SK-N-DZ (cell line): ENCODE measurements around the gene ZNF202. TPM values are rescaled to one million over a fixed set of nuclear protein-coding genes. Genes with fewer than 3 reads are reported as not detected.
"Not testable (repeated sequence)": the region's sequence is repeated elsewhere in the genome, so short reads cannot be mapped to it uniquely, and the experiment has no call there.

Source experiments
- DNase-seq: peaks from one replicate; pipeline ENCODE4 v3.0.0-alpha.2; 2015; ENCODE audit warnings: low spot score
- polyA plus RNA-seq, 2 experiments: library from polyadenylated mRNA; depleted of rRNA; stranded (reverse); fragments of >200 nt; gene quantifications; 2 replicates each; pipeline ENCODE4 v1.2.3, GENCODE V29; 2014

ZNF202 gene
- polyA plus RNA-seq (2014; cell fraction: cytosol; rRNA removed) = 12.0 and 13.5 TPM in 2 replicates
- polyA plus RNA-seq (2014; cell fraction: nucleus; rRNA removed) = 30.6 and 33.9 TPM in 2 replicates

DNA sequence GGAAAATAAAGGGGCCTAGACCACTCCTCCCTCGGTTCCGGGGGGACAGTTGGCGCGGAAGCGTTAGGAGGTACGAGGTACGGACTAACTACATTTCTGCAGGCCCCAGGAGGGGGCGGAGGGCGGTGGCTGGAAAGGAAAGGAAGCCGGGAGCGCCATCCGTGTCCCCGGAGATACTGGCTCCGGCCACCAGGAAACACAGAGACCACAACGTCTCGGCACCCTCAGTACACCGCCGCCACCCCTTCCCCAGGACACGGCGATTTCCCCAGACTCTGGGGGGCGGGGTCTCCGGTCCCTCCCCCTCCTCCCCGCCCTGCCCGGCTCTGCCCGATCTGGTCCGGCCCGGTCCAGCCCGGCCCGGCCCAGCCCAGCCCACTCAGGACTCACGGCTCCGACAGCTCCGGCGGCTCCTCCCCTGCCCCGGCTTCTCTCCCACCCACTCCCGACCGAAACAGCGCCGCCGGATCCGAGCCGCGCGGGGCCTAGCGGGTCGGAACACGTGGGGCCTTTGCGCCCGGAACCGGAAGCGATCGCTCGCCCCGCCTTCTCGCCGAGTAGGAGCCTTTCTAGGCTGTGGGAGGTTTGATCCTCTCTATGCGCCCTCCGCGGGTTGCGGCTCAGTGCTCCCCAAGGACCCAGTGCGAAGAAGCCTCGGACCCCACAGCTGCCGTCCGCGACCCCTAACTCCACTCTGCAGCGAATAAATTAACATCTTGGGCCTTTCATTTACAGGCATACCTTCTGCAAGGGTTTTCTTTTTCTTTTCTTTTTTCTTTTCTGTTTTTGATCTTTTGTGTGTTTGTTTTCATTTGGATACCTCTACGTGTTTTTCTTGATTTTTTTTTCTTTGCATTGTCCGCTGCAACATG, at the start of gene ZNF202:
ZNF202 (minus strand) TSS at position 502 of the 872 bp plus-strand sequence. CDS start 10,772 bp downstream, outside the sequence.
- peak; percentile 85 for DNase-seq

DNA sequence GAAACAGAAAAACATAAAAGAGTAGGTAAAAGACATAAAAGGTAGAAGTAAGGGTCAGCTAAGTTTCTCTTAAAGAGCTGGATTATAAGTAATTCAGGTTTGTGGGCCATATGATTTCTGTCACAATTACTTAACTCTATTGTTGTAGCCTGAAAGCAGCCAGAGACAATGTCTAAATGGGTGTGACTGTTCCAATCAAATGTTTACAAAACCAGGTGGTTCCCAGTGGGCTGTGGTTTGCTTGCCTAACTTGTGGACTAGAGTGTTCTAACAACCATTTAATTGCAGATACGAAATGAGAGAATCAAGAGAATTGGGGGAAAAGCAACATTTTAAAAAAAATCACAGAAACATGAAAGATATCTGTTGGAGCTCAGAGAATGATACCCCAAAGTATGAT, 42.1 kb upstream of the ZNF202 start:
- no peak for DNase-seq

DNA sequence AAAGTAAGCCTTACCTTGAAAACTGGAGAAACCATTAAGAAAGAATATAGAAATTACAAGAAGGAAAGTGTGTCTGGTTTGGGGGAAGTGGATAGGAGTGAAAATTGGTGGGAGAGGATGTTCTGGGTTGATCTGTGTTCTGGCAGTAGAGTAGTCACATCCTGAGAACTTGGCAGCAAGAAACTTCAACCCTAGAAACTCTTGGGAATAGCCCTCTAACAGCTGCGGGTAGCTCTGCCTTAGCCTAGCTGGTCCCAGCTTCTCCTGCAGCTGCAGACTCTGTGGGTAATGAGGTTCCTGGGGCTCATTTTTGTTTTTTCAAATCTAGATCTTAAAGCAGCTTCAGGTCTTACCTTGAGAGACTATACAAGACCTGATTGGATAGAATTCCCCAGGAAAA, 37.1 kb upstream of the ZNF202 start:
- DNase-seq = no peak

DNA sequence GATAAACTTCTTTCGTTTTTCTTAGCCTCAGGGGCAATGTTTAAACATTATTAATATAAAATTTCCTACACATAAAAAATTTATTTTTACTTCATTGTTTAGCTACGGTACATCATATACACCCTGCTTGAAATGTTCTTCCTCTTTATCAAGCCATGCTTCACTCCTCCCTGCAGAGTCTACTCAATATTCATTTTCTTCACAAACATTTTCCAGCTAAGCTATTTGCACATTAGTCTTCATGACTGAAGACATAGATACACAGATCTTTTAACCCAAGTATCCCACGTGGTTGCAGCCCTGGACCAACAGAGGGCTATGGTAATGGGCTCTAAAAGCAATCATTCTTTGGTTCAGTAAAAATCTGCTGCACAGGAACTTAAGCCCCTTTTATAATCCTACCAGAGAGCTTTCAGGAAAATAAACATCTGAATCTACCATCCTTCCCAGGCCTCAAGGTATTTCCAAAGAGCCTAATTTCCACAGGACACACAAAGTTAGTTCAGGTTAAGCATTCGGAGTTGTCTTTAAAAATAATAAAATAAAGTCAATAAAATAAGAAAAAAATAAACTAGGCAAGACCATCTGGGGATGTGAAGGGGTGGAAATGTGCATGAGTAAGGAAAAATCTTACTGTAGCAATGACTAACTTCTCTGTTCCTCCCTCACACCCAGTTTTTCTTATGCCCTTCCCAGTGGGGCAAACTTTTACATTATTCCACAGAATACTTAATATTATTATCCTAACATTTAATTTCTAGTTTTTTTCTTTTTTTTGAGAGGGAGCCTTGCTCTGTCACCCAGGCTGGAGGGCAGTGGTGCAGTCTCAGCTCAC, 34.5 kb upstream of the ZNF202 start:
- no peak for DNase-seq

DNA sequence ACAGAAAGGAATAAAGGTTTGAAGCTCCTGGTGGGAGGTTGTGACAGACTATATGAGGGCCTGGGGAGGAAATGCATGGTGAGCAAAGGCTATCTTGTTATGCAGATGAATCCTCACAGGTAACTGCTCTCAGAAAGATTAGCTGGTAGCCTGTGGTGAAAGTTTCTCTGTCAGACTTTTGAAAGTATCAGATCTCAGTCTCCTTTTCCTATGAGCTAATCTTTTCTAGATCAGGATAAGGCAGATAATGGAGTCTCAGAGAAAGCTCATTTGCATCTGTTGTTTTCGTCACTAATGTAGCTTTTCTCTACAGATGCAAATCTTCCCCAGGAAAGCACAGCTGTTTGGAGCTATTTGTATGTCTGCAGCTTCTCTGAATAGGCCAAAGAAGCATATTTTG, 33.8 kb upstream of the ZNF202 start:
- DNase-seq = no peak

DNA sequence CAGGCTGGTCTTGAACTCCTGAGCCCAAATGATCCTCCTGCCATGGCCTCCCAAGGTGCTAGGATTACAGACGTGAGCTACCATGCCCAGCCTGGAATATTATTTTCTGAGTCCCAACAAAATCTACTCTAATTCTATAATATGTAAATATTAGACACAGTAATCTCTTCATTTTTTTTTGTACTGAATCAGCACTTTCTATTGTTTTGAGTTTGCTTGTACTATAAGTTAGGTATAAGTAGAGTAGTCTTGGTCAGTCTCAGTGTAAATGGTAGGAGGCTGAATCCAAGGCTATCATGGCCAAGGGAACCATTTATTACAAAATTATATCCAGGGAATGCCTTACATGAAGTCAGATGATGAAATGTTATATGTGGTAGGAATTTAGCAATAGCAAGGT, 32.5 kb upstream of the ZNF202 start:
- no peak for DNase-seq

DNA sequence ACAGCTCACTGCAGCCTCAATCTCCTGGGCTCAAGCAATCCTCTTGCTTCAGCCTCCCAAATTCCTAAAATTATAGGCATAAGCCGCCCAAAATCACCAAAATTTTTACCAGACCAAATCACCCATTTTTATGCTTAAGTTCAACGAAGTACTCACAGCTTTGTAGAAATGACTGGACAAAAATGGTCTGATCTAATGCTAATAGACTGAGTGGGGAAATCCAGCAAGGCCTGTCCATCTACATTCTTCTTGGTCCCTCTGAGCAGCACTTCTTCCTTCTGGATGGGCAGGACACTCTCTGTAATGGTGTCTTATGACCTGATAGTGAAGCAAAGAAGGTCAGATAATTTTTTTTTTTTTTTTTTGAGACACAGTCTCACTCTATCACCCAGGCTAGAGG, 31.6 kb upstream of the ZNF202 start:
- DNase-seq = no peak

DNA sequence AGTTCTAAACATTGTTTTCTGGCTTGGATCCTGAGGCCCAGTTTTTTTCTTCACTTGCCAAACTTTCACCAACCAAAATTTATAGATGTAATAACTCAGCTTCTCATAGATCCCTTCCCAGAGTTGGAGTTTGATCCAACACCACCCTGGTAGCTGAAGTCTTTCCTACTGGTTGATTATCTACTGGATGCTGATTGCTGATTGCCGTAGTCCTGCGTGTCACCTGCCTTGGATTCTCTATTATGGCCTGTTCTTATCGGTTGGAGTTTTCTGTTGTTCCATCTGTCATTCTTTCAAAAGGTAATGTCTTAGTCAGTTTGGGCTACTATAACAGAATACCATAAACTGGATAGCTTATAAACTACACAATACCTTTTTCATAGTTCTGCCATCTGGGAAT, 30.2 kb upstream of the ZNF202 start:
- DNase-seq = no peak

DNA sequence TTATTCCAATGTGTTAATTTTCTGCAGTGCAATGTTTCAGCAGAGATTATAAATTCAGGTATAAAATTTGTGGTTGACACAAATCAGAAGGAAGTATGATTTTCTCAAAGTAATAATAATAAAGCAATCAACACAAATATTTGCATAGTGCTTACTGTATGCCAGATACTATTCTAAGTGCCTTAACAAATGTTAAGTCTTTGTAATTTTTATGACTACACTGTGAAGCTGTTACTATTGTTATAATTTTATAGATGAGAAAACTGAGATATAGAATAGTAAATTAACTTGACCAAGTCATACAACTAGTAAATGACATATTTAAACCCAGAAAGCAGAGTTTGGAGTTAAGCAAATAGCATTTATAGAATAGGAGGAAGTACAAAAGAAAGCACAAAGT, 29.3 kb upstream of the ZNF202 start:
- DNase-seq = no peak

DNA sequence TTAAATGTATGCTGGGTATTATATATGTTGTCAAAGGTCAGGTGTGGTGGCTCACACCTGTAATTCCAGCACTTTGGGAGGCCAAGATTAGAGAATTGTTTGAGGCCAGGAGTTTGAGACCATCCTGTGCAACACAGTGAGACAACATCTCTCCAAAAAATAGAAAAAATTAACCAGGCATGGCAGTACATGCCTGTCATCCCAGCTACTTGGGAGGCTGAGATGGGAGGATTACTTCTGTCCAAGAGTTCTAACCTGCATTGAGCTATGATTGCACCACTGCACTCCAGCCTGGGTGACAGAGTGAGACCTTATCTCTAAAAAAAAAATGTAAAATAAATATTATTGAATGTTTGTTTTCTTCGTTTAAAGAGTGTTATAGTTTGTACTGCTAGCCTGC, 24.1 kb upstream of the ZNF202 start:
- DNase-seq = no peak

DNA sequence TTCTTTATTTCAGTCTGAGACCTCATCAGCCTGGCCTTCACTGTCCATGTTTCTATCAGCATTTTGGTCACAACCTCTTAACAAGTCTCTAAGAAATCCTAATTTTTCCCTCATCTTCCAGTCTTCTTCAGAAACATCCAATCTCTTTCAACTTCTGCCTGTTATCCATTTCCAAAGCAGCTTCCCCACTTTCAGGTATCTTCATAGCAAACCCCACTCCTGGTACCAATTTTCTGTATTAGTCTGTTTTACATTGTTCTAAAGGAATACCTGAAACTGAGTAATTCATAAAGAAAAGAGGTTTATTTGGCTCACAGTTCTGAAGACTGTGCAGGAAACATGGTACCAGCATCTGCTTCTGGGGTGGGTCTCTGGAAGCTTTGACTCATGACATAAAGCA, 21.0 kb upstream of the ZNF202 start:
- DNase-seq = no peak

DNA sequence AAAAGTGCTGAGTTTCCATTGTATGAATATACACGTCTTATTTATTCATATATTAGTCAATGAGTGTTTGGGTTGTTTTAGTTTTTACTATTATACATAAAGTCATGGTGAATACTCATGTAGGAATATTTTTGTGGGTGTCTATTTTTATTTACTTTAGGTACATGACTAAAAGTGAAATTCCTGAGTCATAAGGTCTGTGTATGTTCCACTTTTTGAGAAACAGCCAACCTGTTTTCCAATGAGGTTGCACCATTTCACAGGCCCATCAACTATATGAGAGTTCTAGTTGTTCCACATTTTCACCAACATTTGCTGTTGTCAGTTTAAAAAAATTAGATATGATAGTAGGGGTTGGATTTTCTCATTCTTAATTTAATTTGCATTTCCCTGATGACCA, 19.4 kb upstream of the ZNF202 start:
- DNase-seq = no peak

DNA sequence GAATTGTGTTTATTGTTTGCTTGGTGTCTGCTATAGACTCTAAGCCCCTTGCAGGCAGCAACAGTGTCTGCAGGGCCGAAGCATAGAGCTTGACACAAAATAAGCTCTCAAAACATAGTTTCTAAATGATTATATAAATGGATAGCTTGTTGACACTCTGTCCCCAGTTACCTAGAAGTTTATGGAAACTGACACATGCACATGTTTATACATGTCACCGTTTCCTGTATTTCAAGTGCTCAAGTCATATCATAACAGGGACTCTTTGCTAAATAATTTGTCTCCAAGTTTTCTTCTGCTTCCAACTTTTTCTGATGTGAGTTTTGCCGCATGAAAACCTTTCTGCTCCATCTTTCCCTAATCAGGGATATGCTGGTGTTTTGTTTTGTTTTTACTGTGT, 16.5 kb upstream of the ZNF202 start:
- DNase-seq = no peak

DNA sequence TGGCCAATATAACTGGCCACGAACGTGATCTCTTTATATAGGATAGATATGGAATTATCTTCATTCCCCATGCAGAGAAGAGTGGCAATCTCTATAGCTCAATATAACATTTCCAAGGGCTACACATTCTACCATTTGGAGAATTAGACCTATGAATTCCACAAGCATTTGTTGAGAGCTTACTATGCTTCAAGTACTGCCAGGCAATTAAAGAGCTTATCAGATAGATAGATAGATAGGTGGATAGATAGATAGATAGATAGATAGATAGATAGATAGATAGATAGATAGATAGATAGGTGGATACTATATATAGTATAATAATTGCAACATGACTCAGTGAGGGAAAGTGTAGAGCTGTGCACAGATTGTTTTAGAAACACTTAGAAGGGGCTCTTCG, 14.4 kb upstream of the ZNF202 start:
- DNase-seq = no peak

DNA sequence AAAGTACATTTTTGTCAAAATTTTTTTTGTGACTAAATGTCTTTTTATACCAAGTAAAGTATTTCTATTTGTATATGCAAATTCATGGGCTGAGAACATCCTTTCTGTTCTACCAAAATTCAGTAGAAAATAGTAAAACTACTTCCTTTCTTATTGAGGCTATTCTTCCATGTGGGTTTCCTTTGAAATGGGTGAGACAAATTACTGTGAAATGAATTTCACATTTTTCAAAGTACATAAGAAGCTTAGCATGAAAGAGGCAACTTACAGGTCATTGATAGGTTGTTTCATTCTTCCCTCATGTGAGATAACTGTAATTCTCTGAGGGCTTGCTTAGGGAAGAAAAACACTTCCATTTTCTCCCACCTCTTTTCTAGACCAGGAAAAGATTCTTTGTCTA, 13.9 kb upstream of the ZNF202 start:
- DNase-seq = no peak

DNA sequence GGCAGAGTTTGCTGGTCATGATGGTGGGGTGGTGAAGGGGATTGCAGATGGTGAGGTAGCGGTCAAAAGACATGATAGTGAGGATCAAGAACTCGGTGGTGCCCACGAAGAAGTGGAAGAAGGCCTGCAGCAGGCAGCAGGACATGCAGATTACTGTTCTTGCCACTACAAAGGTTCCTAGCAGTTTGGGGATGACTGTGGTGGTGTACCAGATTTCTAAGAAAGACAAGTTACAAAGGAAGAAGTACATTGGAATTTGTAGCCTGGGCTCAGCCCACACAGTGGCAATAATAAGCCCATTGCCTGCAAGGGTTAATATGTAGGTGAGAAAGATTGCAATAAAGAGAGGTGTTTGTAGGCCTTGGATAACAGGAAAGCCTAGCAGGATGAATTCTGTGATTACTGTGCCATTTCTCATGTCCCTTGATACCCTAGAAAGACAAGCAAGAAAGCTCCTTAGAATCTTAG, 12.7 kb upstream of the ZNF202 start, which contains the start of gene OR6X1:
OR6X1 (minus strand) TSS at position 418 of the 468 bp plus-strand sequence; CDS start at position 418, 0 bp downstream.
- DNase-seq = no peak

DNA sequence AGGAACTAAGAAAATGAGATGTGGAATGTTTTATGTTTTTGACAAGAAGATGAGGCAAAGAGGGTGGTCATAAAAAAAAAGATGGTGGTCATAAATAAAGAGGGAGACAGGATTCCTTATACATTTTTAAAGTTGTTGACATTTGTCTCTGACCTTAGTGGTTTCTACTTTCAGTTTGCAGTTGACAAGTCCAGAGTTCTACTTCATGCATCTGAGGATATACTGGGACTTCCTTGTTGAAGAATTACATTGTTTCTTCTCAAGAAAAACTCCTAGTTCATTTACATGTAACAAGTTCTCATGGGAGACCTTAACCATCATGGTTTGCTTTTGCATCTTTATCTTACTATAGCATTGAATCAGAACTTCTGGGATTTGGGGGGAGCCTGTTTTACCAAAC, 11.7 kb upstream of the ZNF202 start:
- DNase-seq = no peak

DNA sequence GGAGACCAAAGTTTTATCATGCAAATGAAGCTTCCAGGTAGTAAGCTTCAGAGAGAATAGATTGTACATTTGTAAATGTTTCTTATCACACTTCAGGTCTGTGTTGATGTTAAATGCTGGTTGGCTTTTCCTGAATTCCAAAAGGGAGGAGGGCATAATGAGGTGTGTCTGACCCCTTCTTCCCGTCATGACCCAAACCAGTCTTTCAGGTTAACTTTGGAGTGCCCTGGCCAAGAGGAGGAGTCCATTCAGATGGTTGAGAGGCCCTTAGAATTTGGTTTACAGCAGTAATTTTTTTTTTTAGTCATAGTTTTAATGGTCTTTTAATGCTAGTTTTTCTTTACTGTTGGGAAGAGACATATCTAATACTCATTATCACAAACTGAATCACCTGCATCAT, 10.3 kb upstream of the ZNF202 start:
- DNase-seq = no peak

DNA sequence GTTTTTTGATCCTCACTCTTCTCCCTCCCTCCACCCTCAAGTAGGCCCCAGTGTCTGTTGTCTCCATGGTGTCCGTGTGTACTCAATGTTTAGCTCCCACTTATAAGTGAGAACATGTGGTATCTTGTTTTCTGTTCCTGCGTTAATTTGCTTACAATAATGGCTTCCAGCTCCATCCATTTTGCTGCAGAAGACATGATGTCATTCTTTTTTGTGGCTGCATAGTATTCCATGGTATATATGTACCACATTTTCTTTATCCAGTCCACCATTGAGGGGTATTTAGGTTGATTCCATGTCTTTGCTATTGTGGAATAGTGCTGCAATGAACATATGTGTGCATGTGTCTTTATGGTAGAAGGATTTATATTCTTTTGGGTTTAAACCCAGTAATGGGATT, 6.9 kb upstream of the ZNF202 start:
- DNase-seq = not testable (repeated sequence)

DNA sequence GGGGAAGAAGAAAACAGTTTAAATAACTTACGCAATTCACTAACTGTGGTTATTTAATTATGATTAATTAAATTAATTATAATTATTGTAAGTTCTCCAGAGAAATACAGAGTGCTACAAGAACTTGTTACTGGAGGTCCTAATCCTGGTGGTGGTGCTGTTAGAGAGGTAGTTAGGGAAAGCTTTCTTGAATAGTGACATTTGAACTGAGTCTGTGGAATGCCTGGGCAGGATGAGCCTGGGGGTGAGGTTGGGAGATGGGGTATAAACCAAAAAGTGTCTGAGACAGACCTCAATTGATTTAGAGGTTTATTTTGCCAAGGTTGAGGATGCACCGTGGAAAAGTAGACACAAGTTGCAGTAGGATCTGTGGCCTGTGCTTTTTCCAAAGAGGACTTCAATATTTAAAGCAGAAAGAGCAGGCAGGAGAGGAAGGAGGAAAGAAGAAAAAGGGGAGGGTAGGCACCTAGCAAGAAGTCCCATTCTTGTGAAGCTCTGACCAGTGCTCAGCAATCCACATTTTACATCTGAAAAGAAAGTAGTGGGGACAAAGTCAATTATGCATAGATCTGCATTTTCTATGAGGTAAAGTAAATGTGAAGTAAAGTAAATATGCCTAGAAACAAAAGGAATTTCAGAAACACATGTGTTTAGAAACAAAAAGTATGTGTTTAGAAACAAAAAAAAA, 4.4 kb upstream of the ZNF202 start:
- no peak for DNase-seq

DNA sequence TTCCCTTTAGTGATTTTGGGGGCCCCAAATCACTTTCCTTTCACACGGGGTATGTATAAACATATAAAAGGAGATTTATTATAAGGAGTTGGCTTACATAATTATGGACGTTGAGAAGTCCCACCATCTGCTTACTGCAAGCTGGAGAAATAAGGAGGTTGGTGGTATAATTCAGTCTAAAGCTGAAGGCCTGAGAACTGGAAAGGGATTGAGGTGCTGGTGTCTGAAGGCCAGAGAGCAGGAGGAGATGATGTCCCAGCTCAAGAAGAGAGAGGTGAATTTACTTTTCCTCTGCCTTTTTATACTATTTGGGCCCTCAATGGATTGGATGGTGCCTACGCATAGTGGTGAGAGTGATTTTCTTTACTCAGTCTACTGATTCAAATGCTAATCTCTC, 1.3 kb upstream of the ZNF202 start:
- DNase-seq = peak; percentile 3
